Effector CD8-positive, alpha-beta T cell (primary cell): Measurements from ENCODE around the gene SERGEF.

Experiments used
- DNase-seq: peaks from one replicate; lab custom pipeline; 2025; lab: John Stamatoyannopoulos, UW

SERGEF gene

DNA sequence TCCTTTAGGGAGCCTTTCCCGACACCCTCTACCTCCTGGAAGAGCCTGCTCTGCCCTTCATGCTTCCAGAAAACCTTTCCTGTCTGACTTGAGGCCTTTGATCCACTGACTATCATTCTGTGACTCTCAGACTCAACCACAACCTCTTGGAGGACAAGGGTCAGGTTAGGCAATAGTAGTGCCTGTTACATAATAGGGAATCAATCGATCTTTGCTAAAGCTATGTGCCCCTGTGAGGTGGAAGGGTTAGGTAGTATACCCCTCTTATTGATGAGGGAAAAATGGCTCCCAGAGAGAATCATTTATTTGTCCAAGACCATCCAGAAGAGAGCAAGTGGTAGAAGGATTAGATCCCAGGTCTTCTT, 262.1 kb downstream of the SERGEF start:
- DNase-seq = no peak

DNA sequence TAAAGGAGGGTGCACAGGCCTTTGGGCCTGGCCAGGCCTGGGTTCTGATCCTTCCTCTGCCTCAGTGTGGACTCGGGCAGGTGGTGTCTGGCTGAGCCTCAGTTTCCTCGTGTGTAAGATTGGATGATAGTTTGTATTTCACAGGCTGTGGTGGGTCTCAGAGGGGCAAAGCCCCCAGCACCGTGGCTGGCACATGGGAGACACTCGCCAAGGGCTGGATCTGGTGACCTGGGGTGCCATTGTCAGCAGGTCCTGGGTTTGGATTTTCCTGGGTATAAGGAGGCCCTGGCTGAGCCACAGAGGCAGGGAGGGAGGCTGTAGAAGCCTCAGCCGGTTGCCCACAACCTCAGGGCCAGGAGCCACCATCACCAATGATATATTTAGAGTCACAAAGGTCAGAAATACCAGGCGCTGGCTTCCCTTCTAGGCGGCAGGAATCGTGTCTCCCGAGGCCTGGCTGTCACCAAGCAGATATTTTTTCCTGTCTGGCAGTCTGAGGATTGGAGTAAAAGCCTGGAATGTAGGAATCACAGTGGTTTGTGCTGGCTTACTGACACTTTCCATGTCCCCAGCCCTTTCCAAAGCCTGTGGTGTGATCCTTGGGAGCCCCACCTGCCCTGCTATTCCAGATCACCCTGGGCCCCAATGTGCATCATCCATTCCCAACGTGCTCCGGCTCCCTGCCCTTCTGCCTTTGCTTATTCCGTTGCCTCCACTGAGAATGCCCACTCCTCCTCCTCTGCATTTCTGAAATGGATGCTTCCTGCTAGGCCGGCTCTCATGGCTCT, 262.6 kb downstream of the SERGEF start:
- DNase-seq = no peak

DNA sequence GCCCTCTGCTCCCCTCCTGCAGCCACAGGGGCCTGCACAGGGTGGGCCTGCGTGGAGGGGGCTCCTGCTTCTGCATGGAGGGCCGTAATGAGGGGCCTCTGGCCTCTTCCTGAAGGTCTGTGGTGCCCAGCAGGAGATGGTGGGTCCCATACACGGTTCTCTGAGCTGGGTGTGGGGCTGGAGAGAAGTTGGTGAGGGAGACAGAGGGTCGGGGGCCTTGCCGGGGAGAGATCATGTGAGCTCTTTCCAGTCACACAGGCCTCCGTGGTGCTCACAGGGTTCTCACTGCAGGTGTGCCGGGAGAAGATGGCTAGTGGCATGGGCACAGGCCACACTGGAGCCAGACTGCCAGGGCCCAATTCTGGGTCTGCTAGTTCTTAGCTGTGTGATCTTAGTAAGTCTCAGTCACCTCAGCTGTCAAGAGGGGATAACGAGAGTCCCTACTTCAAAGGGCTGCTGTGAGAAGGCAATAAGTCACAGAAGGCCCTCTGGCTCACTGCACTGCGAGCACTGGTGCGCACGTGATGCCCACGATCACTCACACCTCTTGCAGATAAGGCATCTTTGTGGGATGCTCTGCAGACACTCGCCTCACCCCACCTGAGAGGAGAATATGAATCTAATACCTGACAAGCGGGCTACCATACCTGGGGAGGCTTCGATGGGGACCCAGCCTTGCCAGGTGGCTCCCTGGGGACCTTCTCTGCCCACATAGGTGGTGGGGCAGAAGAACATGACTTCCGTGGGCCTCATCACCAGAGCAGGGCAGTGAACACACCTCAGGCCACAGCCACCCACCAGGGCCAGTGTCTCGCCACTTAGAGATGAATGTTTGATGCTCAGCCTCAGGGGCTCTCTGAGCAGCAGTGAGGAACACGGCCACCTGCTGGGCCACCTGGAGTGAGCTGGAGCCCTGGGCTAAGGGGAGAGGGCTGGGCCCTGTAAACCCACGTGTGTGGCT, 263.8 kb downstream of the SERGEF start:
- DNase-seq = no peak

DNA sequence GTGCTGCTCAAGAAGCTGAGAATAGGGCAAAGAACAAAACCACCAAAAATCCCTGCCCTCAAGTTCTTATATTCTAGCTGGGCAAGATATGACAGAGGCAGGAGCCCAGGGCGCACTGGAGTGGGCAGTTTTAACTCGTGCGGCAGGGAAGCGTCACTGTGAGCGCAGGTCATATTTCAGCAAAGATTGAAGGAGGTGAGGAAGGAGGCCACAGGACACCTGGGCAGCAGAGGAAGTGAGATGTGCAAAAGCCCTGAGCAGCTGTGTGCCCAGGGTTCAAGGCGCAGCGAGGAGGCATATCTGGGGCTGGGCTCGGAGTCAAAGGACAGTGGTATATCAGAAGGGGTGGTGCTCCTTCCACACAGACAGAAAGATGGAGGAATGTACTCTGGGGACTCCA, 264.8 kb downstream of the SERGEF start:
- DNase-seq = no peak

DNA sequence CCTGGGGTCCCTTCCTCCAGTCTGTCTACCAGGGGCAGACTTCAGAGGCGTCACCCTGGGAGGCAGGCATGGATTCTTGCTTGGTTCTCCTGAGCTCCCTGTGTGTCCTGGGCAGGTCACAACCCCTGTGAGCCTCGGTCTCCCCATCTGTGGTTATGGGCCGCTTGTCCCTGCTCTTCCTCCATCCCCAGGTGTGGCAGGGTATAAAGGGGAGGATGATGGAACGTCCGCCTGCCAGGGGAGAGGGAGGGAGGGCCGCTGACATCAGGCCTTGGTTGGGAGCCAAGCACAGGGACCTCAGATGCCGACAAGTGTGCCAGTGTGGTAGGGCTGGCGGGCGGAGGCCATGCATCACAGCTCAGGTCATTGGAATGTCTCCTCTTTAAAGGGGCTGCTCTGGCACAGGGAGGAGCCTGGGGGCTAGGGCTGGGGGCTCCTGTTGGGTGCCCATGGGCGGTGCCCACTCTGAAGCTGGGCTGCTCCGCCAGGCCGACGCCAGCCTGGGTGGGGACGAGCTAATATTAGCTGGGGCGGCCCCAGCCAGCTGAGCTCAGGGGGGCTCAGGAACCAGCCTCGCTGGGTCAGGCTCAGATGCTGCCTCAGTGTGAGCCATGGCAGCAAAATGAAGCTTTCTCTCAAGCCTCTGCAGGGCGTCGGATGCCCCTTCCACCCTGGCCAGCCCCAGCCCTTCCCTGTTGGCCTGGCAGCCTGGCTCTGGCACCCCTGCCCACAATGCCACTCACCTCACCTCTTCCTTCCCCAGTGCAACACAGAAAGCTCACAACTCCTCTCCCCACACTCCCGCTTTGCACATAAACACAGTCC, 265.5 kb downstream of the SERGEF start:
- no peak for DNase-seq

DNA sequence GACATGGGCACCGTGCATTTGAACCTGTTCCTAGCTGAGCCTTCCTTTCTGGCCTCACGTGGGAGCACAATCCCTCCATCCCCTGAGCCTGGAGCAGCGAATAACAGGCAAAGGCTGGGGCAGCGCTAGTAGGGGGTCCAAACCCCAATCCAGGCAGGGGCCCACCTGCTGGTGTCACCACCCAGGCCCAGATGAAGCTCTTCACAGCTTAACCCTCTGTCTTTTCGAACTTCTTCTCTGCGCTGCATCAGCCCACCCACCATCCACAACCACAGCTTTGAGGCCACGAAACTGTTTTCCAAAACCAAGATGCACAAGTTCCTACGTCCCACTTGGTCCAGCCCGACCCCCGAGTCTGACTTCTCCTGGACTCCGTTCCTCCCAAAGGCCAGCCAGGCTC, 266.8 kb downstream of the SERGEF start:
- no peak for DNase-seq

DNA sequence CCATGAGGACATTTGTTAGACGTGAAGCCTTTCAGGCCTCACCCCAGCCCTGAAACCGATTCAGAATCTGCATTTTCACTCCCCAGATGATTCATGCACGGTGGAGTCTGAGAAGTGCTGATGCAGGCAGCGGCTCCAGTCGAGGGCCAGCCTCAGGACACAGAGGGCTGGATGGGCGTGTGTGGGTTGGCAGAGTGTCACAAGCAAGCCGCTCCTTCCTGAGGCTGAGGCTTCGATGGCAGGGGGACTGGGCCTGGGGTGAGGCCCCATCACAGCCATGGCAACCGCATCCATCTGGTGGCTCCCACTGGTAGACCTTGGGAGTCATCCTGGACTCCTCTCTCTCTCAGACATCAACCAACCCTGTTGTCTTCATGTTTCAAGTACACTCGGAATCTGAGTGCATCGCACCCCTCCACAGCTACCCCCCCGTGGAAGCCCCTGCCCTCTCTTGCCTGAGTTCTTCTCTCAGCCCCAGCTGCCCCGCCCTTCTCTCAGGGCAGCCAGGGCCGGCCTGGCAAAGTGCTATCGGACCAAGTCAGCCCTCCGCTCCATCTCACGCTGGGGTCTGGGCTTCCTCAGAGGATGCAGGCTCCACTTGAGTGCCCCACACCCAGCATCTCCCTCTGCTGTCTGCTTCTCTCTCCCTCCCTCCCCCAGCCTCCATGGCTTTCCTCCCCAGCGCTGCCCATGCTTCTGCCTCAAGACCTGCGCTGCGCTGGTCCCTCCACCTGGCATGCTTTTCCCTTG, 267.6 kb downstream of the SERGEF start:
- DNase-seq = no peak

DNA sequence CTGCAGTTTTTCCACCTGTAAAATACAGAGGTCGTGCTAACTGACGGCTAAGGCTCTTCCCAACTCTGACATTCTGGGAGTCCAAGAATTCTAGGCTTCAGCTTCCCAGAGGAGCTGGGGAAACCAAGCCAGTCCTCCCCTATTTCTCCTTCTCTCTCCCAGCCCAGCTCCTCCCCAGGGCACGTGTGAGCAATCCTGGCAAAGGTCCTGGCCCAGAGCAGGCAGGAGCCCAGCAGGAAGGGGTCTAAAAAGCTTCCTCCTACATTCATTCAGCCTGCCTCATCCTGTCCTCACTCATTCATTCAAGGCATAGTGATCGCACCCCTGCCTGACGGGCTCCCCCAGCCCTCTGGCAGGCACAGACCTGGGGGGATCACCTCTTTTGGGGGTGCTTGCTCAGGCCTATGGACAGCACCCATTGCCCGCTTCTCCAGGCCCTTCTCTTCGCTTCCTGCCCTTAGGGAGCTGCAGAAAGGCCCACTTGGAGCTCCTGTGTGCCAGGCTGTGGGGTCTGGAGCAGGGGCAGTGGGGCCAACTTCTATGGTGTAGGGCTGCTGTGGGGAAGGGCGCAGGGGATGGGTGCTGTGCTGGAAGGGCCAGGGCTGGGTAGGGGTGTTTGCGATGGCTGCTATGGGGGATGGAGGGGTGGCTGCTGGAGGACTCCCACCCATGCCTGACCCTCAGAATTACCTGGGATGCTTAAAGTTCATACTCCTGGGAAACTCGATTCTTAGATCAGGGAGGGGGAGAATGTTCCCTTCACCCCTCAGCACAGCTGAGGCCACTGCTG, 268.5 kb downstream of the SERGEF start:
- no peak for DNase-seq

DNA sequence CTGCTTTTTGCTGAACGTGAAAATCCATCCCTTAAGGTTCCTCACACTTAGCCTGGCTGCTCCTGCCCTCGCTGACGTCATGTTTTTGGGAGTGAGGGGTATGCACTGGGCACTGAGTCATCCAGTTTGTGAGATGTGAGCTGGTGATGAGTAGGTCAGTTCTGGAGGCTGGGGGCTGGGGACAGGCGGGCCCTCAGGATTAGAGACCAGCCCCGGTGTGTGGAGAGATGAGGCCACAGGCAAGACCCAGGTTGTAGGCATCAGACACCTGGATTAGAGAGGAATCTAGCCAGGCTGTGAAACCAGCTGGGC, 269.1 kb downstream of the SERGEF start:
- DNase-seq = no peak

DNA sequence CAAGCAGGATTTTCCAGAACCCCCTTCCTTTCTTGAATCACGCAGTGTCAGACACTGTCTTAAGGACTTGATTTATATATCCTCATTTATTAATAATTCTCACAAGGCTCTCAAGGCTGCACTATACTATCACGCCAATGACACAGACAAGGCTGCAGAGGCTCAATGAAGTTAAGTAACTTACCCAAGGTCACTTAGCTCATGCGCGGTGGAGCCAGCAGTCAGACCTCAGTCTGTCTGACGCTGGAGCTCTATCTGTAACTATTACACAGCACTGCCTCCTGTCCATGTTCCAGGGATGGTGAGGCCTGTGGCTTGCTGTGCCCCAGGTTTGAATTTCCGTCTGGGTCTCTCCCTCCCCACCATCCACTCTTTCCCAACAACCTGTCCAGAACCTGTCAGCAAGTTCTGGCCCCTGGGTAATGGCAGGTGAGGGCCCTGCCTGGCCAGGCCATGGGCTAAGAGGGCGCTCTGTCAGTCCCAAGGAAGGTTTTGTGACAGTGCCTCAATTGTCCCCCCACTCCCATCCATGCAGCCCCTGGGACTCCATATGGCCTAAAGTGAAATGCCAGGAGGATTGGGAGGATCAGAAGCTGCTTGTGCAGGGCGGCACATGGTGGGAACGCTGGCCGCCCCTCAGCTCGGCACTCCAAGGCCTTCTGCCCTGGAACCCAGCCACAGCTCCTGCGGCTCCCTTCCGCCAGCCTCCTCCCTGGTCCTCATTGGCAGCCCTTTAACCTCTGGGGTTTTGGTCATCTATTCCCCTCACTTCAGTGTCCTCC, 269.6 kb downstream of the SERGEF start:
- no peak for DNase-seq

DNA sequence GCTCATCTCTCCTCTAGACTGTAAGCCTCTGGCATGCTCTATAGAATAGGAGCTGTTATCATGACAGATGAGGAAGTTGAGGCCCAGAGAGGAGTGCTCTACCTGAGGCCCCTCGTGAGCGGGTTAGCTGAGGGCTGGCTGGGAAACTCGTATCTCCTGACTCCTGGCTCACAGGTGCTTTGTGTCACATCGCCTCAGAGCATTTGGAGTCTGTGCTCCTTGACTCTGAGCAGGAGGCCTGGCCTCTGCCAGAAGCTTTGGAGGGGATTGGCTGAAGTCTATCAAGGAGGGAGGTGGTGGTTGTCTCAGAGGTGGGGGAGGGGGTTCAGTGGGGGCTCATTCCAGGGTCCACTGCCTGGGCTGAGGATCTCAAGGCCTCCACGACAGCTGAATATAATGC, 270.8 kb downstream of the SERGEF start:
- DNase-seq = no peak

DNA sequence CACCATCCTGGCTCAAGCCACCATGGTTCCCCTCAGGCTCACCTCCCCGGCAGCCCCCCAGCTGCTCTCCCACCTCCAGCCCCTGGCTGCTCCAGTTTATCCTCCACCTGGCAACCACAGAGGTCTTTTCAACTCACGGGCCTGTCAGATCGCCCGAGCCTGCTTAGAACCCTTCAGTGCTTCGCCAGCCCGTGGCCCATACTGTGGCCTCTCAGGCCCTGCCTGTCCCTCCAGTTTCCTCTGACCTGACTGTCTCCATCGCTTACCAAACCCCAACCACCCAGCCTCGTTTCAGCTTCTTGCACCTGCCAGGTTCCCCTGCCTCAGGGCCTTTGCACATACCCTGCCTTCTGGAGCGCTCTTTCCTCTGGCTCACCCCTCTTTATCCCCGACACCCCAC, 271.4 kb downstream of the SERGEF start:
- DNase-seq = no peak

DNA sequence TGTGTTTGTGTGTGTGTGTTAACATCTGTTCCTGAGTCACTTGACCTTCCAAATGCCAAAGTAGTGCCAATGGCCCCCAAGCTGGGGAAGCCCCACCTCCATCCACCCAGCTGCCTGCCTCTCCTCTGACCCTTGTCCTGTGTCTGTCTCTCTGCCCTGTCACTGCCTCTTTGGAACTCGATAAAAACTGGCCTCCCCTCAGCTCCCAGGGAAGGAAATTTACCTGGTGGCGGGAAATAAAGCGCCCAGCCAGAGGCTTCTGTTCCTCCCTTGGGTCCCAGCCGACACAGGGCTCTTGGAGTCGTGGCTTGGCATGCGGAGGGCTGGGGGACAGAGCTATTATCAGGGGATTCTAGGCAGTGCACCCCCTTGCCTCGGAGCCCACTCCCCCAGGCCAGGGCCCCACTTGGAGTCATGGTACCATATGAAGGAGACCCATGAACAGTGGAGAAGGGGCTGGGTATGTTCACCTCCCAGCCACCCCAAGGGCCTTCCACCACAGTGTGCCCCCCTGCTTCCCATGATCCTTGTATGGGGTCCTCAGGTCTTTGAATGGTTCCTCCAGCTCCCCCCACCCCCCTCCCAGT, 272.1 kb downstream of the SERGEF start:
- DNase-seq = no peak

DNA sequence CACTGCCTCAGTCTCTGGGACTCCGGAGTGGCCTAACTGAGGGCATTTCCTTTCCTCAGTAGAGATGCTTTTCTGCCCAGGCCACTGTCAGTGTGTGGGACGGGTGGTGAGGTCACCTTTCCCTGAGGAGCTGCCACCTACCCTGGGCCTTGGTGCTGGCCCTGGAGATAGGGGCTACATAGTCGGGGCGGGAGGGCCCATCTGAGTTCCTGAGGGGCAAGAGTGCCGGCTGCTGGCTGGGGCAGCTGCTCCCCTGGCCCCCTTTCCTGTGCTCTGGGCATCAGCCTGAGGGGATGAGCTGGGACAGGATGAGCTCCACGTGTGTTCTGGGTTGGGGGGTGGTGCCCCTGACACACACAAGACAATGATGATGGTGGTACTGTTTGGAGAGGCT, 272.9 kb downstream of the SERGEF start:
- DNase-seq = no peak

DNA sequence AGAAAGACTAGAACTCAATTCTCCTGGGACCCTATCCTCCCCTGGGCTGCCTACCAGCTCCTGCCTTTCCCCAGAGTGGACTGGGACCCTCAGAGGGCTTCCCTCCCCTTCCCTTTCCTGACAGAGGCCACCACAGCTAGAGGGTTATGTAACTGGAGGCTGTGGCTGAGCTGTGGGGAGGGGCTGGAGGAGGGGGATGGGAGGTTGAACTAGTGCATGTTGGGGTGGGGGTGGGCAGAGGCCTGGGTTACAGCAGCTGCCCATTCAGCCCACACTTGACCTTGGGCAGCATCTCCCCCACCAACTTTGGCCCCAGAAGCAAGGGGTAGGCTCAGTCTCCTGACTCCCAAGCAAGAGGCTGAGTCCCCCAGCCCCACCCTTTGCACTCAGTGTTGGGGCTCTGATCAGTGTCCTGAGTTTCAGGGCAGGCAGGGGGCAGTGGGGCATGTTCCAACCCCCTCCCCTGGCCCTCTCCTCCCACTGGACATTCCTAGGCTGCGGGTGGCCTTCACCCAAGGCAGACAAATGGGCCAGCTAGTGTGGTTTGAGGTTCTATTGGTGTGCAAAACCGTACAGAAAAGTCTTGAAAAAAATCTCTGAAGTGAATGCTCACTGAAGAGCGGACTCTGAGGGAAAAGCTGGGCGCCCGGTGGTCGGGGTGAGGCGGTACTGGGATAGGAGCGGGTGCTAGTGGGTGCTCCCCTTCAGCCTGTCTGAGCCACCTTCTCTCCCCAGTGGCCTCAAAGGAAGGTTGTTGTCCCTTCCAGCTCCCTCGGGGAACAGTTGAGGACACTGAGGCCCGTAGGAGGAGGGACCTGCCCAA, 274.5 kb downstream of the SERGEF start:
- DNase-seq = no peak
